Ovary (tissue), 9 donors: Measurements from ENCODE around the gene IRAK1BP1. TPM values are rescaled to one million over a fixed set of nuclear protein-coding genes. Genes with fewer than 3 reads are reported as not detected.

Experiments
- DNase-seq, 5 donors: peaks; one replicate each; pipeline ENCODE4 v3.0.0-alpha.2; 2019 to 2020
- H3K27ac ChIP-seq, 2 donors: fragments of 200-600 bp; one replicate each; pipeline versions ENCODE4 v1.5.1 to v1.8.0; 2019 to 2022
- H3K27me3 ChIP-seq: fragments of 200-600 bp; one replicate; pipeline ENCODE4 v1.8.0; 2022
- H3K36me3 ChIP-seq: fragments of 200-600 bp; sonication (generic); one replicate; pipeline ENCODE4 v1.5.1; 2019
- H3K4me1 ChIP-seq: one replicate; pipeline ENCODE4 v1.8.1; 2013; ENCODE audit warnings: mild to moderate bottlenecking, moderate library complexity; ENCODE audit not compliant: insufficient read depth
- H3K4me3 ChIP-seq: fragments of 200-600 bp; sonication (generic); one replicate; pipeline ENCODE4 v1.5.1; 2017
- H3K9me3 ChIP-seq, 2 donors: fragments of 200-600 bp in 1 of 2; sonication (generic) in 1 of 2; one replicate each; pipeline versions ENCODE4 v1.5.1 to v1.8.1; 2013 to 2019; ENCODE audit warnings: mild to moderate bottlenecking in 1 of 2, moderate library complexity in 1 of 2
- EP300 ChIP-seq: sonication (generic); formaldehyde crosslinking; IDR thresholded peaks from one replicate; pipeline ENCODE4 v1.6.1; 2017; ENCODE audit warnings: antibody characterized with exemption
- POLR2A ChIP-seq: fragments of 450-650 bp; IDR thresholded peaks from one replicate; pipeline ENCODE4 v1.6.1; 2017; ENCODE audit warnings: antibody characterized with exemption, mild to moderate bottlenecking, moderate library complexity
- WGBS, 3 donors: extraction: QIAGEN DNeasy Blood & Tissue Kit in 1 of 3; methylation state at CpG; one replicate each; pipeline versions ENCODE4 v1.1.5 to v1.1.7; 2013 to 2017; 5-methylcytosine and 5-hydroxymethylcytosine counted together
- intact Hi-C, 4 donors: fragments of 100-400 bp; cut with DNase I; formaldehyde crosslinking; loops; one replicate each; pipeline versions ENCODE4 v1.11.0 to v1.15.1; 2022 to 2023
- polyA plus RNA-seq, 2 donors: library from polyadenylated mRNA; stranded (reverse); fragments of 200-250 nt in 1 of 2; fragments of 350-450 nt in 1 of 2; fragmentation: Illumina TruSeq in 1 of 2; extraction: RNeasy Lipid Tissue Mini Kit (QIAGEN cat#74804) in 1 of 2; gene quantifications; one replicate each; pipeline ENCODE4 v1.2.3, GENCODE V29; 2013 to 2014
- total RNA-seq, 7 donors: library from RNA; depleted of rRNA in 2 of 7; stranded (reverse); fragments of >200 nt in 2 of 7; fragmentation: NEBNext Ultra II Directional in 3 of 7; extraction: Animal tissue kit (Norgen Biotek cat#: 25700) in 3 of 7; gene quantifications; one replicate each; pipeline versions ENCODE4 v1.1.0 to v1.2.4, GENCODE V29; 2016 to 2023
- TF ChIP-seq, protein P1 (sequence below), 3 donors: fragments of 450-650 bp in 2 of 3; fragments of 200-600 bp in 1 of 3; IDR thresholded peaks; one replicate each; pipeline versions ENCODE4 v1.5.1 to v1.8.0; 2016 to 2022; ENCODE audit warnings: antibody characterized with exemption in 3 of 3, mild to moderate bottlenecking in 1 of 3
- donor health status: DM: no; HTN: no; CAD: no; lungs with moderate emphysema.
- donor health status: DM: no; HTN: no; CAD: no.
- donor health status: Bipolar disorder and iron deficiency.
- donor health status: DM: yes; HTN: yes; CAD: no.
- donor health status: DM: no; HTN: no; CAD: no.
- donor health status: DM: yes; HTN: yes; CAD: no.

The IRAK1BP1 gene
- total and polyA plus RNA-seq, 9 donors = 3.2 to 10.1 (median 7.0) TPM

DNA sequence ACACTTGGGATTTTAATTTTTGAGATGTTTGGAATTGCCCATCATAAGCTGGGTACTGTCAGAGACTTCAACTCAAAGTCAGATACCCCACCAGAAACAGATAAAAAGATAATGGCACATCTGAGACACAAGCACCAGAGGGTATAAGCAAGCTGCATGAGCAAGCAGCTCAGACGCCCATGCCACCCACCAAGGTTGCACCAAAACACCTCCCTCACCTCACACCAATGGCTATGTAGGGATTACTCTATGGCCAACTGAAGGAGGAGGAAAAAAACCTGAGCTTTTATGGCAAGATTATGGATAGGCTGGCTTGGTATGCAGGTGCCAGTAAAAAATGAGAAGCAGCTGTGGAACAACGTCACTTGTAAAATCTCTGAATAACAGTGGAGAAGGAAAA is 3.8 kb upstream of the IRAK1BP1 start:
- H3K27ac ChIP-seq = no peak overlapping the region
- H3K9me3 ChIP-seq = no peaks in the 10 kb centered on the region
- H3K4me3 ChIP-seq = no peak overlapping the region
- 65 to 82% (median 73%) methylated on average over 2 of the region's 2 CpGs for WGBS, 3 donors
- no peaks in the 10 kb centered on the region for H3K4me1 ChIP-seq
- H3K27me3 ChIP-seq = no peaks in the 10 kb centered on the region
- no peaks in the 10 kb centered on the region for H3K36me3 ChIP-seq
- intact Hi-C loops = no loop called here
- TF ChIP-seq, protein P1, sequence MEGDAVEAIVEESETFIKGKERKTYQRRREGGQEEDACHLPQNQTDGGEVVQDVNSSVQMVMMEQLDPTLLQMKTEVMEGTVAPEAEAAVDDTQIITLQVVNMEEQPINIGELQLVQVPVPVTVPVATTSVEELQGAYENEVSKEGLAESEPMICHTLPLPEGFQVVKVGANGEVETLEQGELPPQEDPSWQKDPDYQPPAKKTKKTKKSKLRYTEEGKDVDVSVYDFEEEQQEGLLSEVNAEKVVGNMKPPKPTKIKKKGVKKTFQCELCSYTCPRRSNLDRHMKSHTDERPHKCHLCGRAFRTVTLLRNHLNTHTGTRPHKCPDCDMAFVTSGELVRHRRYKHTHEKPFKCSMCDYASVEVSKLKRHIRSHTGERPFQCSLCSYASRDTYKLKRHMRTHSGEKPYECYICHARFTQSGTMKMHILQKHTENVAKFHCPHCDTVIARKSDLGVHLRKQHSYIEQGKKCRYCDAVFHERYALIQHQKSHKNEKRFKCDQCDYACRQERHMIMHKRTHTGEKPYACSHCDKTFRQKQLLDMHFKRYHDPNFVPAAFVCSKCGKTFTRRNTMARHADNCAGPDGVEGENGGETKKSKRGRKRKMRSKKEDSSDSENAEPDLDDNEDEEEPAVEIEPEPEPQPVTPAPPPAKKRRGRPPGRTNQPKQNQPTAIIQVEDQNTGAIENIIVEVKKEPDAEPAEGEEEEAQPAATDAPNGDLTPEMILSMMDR (IDR thresholded peaks at IDR 0.05) = no peak
- TF ChIP-seq POLR2A (no peak), EP300 (no peak)
- DNase-seq = no peak

DNA sequence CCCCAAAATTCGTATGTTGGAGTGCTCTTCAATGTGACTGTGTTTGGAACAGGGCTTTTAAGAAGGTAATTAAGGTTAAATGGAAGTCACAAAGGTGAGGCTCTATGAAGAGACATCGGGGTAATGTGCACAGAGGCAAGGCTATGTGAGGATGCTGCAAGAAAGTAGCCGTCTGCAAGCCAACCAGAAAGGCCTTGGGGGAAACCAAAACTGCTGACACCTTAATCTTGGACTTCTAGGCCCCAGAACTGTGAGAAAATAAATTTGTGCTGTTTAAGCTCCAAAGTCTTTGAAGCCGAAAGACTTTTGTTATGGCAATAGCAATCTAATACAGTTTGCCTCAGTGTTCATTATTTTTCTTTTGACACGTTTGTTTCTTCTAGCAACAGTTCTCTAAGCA is 2.4 kb upstream of the IRAK1BP1 start:
- 89 to 91% (median 91%) methylated on average over 5 of the region's 5 CpGs for WGBS, 3 donors
- no peaks in the 10 kb centered on the region for H3K36me3 ChIP-seq
- TF ChIP-seq POLR2A (no peak), EP300 (no peak)
- TF ChIP-seq, protein P1 (IDR thresholded peaks at IDR 0.05) = no peak
- H3K27me3 ChIP-seq = no peaks in the 10 kb centered on the region
- no peak for DNase-seq
- no peak overlapping the region for H3K27ac ChIP-seq
- intact Hi-C loops = no loop called here
- no peaks in the 10 kb centered on the region for H3K9me3 ChIP-seq
- H3K4me1 ChIP-seq = no peaks in the 10 kb centered on the region
- no peak overlapping the region for H3K4me3 ChIP-seq

- no peak overlapping the region for H3K27ac ChIP-seq
- no peak for TF ChIP-seq EP300
- TF ChIP-seq POLR2A = no peak
- TF ChIP-seq, protein P1 (IDR thresholded peaks at IDR 0.05) = no peak
- 1 to 2% (median 1%) methylated on average over 13 of the region's 13 CpGs for WGBS, 3 donors
- no peaks in the 10 kb centered on the region for H3K9me3 ChIP-seq
- H3K4me1 ChIP-seq = no peaks in the 10 kb centered on the region
- H3K27me3 ChIP-seq = no peaks in the 10 kb centered on the region
- peak overlapping the region; percentile 51 for H3K4me3 ChIP-seq
- H3K36me3 ChIP-seq = no peaks in the 10 kb centered on the region
- intact Hi-C loops = no loop called here
- DNase-seq = no peak
These were observed 356 bp upstream of the IRAK1BP1 start for GRCh38 chr6:78867020-78867369.

DNA sequence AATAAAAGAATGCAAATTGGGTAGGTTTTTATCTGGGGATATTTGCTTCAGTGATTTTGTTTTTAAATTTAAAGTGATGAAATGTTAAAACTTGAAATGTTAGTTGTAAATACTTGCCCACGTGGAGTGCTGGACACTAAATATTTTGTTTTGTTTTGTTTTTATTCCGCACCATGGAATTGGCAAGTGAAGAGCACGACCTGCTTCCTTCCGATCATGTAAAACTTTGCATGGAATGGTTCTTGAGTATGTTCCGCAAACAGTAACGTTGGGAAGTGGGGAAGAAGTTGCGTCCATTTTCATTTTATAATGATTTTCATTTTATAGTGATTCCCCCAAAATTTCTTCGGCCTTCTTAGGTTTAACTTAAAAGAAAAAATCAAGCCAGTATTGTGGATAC is 765 bp downstream of the IRAK1BP1 start:
- Histone ChIP-seq H3K4me1 (no peaks in the 10 kb centered on the region), H3K27ac (no peak overlapping the region), H3K36me3 (no peaks in the 10 kb centered on the region), H3K27me3 (no peaks in the 10 kb centered on the region), H3K9me3 (no peaks in the 10 kb centered on the region), H3K4me3 (peak overlapping the region; percentile 51)
- intact Hi-C loops = no loop called here
- no peak for DNase-seq
- TF ChIP-seq, protein P1 (IDR thresholded peaks at IDR 0.05) = no peak
- TF ChIP-seq EP300 = no peak
- TF ChIP-seq POLR2A = no peak
- WGBS, 3 donors = 14 to 23% (median 17%) methylated on average over 8 of the region's 8 CpGs

GRCh38 chr6:78875505-78875904 is 8.2 kb downstream of the IRAK1BP1 start:
- DNase-seq = no peak
- no peak overlapping the region for H3K27ac ChIP-seq
- no peaks in the 10 kb centered on the region for H3K36me3 ChIP-seq
- intact Hi-C loops = no loop called here
- no peaks in the 10 kb centered on the region for H3K27me3 ChIP-seq
- no peaks in the 10 kb centered on the region for H3K9me3 ChIP-seq
- H3K4me3 ChIP-seq = no peak overlapping the region
- no peaks in the 10 kb centered on the region for H3K4me1 ChIP-seq
- TF ChIP-seq, protein P1 (IDR thresholded peaks at IDR 0.05) = no peak
- TF ChIP-seq POLR2A = no peak
- TF ChIP-seq EP300 = no peak
- 82 to 100% (median 98%) methylated on average over 3 of the region's 3 CpGs for WGBS, 3 donors
